Glutamatergic neuron (in vitro differentiated cells): ENCODE results near the gene FKBP5. TPM values are rescaled to one million over a fixed set of nuclear protein-coding genes. Genes with fewer than 3 reads are reported as not detected.

Experiments
- DNase-seq: peaks from one replicate; pipeline ENCODE4 v3.0.0; 2022
- H3K27ac Mint-ChIP-seq: one replicate; pipeline ENCODE4 v1.8.0; 2020; ENCODE audit warnings: mild to moderate bottlenecking, mixed read lengths, inconsistent platforms; ENCODE audit not compliant: unreplicated experiment
- H3K27me3 Mint-ChIP-seq: one replicate; pipeline ENCODE4 v1.8.0; 2020; ENCODE audit warnings: mild to moderate bottlenecking, moderate library complexity, mixed read lengths, inconsistent platforms; ENCODE audit not compliant: unreplicated experiment
- H3K36me3 Mint-ChIP-seq: one replicate; pipeline ENCODE4 v1.8.0; 2020; ENCODE audit warnings: mild to moderate bottlenecking, mixed read lengths, inconsistent platforms; ENCODE audit not compliant: unreplicated experiment
- H3K4me1 Mint-ChIP-seq: one replicate; pipeline ENCODE4 v1.8.0; 2020; ENCODE audit warnings: mild to moderate bottlenecking, low read depth, mixed read lengths, inconsistent platforms; ENCODE audit not compliant: unreplicated experiment
- H3K4me3 Mint-ChIP-seq: one replicate; pipeline ENCODE4 v1.8.0; 2020; ENCODE audit warnings: mild to moderate bottlenecking, mixed read lengths, inconsistent platforms; ENCODE audit not compliant: unreplicated experiment
- H3K9me3 Mint-ChIP-seq: one replicate; pipeline ENCODE4 v1.8.0; 2020; ENCODE audit warnings: mild to moderate bottlenecking, moderate library complexity, mixed read lengths, inconsistent platforms; ENCODE audit not compliant: unreplicated experiment
- total RNA-seq: library from RNA; stranded (reverse); fragmentation: NEBNext Ultra II Directional; extraction: Animal tissue kit (Norgen Biotek cat#: 25700); gene quantifications from one replicate; pipeline ENCODE4 v1.2.1, GENCODE V29; 2021; ENCODE audit not compliant: unreplicated experiment
- TF ChIP-seq, protein P1 (sequence below): fragments of 200-600 bp; sonication (generic); IDR thresholded peaks from one replicate; pipeline ENCODE4 v1.5.0; 2021; ENCODE audit not compliant: partially characterized antibody, unreplicated experiment

Gene FKBP5
- total RNA-seq, 1 donor from 2014 or later: 10.6 TPM

DNA sequence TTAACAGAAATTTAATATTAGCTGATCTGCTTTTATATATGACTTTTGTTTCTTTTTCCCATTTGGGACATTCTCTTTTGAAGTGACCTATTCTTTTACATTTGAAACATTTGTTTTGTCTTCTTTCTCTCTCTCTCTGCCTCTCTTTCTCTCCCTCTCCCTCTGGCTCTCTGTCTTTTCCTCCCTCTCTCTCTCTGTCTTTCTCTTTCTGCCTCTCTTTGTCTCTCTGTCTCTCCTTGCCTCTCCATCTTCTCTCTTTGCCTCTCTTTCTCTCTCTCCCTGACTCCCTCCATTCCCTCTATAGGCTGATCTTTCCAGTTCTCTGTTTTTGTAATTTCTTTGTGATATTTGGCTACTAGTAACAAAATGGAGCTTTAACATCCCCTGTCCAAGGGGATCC, 124.0 kb downstream of the FKBP5 start:
- Mint-ChIP-seq H3K27me3 (peaks cover 10% of the 10 kb centered on the region), H3K9me3 (peaks cover 7% of the 10 kb centered on the region), H3K4me1 (peaks cover 23% of the 10 kb centered on the region), H3K36me3 (peaks cover 7% of the 10 kb centered on the region), H3K4me3 (no peak overlapping the region), H3K27ac (no peak overlapping the region)
- DNase-seq: no peak
- TF ChIP-seq, protein P1, sequence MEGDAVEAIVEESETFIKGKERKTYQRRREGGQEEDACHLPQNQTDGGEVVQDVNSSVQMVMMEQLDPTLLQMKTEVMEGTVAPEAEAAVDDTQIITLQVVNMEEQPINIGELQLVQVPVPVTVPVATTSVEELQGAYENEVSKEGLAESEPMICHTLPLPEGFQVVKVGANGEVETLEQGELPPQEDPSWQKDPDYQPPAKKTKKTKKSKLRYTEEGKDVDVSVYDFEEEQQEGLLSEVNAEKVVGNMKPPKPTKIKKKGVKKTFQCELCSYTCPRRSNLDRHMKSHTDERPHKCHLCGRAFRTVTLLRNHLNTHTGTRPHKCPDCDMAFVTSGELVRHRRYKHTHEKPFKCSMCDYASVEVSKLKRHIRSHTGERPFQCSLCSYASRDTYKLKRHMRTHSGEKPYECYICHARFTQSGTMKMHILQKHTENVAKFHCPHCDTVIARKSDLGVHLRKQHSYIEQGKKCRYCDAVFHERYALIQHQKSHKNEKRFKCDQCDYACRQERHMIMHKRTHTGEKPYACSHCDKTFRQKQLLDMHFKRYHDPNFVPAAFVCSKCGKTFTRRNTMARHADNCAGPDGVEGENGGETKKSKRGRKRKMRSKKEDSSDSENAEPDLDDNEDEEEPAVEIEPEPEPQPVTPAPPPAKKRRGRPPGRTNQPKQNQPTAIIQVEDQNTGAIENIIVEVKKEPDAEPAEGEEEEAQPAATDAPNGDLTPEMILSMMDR: no peak

DNA sequence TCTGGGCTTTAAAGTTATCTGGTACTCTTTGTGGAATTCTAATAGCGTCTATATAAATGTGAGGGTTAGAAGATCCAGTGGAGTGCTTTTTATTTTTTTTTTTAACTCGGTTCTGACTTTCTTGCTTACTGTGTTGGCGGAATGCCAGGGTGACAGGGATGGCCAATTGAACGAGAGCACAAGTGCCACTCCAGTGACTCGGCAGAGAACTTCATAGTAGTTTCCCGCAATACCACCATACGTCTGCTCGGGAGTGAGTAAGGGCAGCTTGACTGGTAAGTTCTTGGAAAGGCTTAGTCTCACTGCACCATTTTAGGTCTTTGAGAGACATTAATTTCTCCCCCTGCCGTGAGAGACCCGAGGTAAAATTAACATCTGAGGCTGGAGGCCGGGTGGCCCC, 126.7 kb downstream of the FKBP5 start:
- H3K36me3 Mint-ChIP-seq: peaks cover 7% of the 10 kb centered on the region
- H3K27ac Mint-ChIP-seq: no peak overlapping the region
- TF ChIP-seq, protein P1: no peak
- peaks cover 16% of the 10 kb centered on the region for H3K4me1 Mint-ChIP-seq
- H3K9me3 Mint-ChIP-seq: no peaks in the 10 kb centered on the region
- DNase-seq: no peak
- peaks cover 4% of the 10 kb centered on the region for H3K27me3 Mint-ChIP-seq
- H3K4me3 Mint-ChIP-seq: no peak overlapping the region

DNA sequence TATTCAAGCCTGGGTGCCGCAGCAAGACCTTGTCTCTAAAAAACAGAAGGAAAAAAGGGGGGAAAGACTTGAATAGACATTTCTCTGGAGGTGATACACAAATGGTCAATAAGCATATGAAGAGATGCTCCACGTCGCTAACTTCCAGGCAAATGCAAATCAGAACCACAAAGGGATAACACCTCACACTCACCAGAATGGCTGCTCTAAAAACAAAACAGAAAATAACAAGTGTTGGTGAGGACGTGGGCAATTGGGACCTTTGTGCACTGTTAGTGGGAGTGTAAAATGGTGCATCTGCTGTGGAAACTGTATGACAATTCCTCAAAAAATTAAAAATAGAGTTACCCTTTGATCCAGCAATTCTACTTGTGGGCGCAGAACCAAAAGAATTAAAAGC, 127.6 kb downstream of the FKBP5 start:
- H3K36me3 Mint-ChIP-seq: no peaks in the 10 kb centered on the region

DNA sequence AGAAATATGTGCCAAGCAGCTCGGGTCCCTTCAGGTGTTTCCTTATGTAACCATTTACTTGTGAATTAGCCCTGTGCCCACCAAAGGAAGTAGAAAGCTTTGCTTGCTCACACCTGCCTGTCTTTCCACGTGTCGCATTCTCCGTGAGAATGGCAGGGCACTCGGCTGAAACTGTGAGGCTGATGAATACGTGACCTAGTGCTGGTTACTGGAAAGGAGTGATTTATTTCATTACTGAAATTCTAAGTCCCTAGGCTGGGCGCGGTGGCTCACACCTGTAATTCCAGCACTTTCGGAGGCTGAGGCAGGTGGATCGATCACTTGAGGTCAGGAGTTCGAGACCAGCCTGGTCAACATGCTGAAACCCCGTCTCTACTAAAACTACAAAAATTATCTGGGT, 130.1 kb downstream of the FKBP5 start:
- no peak overlapping the region for H3K4me3 Mint-ChIP-seq
- H3K9me3 Mint-ChIP-seq: no peaks in the 10 kb centered on the region
- H3K36me3 Mint-ChIP-seq: no peaks in the 10 kb centered on the region
- peaks cover 6% of the 10 kb centered on the region for H3K4me1 Mint-ChIP-seq
- no peak for DNase-seq
- H3K27ac Mint-ChIP-seq: no peak overlapping the region
- peaks cover 2% of the 10 kb centered on the region for H3K27me3 Mint-ChIP-seq
- TF ChIP-seq, protein P1: no peak

More for the DNA sequence above, 127.6 kb downstream of the FKBP5 start:
- H3K9me3 Mint-ChIP-seq: no peaks in the 10 kb centered on the region
- no peak overlapping the region for H3K4me3 Mint-ChIP-seq
- TF ChIP-seq, protein P1: no peak
- peaks cover 2% of the 10 kb centered on the region for H3K27me3 Mint-ChIP-seq
- peaks cover 16% of the 10 kb centered on the region for H3K4me1 Mint-ChIP-seq
- no peak for DNase-seq
- H3K27ac Mint-ChIP-seq: no peak overlapping the region

DNA sequence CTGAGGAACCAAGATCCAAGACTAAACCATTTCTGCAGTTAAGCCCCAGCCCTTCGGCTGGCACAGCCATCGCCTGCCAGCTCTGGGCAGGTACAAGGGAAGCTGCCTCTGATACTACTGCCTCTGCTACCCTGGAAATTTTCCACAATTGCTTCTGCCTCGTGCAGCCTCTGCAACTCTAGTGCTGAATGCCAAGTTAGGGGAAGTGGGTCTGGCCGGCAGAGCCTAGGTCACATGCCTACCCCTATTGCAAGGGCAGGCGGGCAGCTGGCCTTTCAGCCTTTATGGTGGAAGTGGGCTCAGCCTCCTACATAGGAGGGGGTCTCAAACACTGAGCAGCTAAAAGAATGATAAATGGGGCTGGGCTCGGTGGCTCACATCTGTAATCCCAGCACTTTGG, 131.5 kb downstream of the FKBP5 start:
- Mint-ChIP-seq H3K36me3 (no peaks in the 10 kb centered on the region), H3K27ac (no peak overlapping the region), H3K27me3 (no peaks in the 10 kb centered on the region), H3K4me1 (peaks cover 6% of the 10 kb centered on the region), H3K9me3 (no peaks in the 10 kb centered on the region), H3K4me3 (no peak overlapping the region)
- no peak for DNase-seq
- TF ChIP-seq, protein P1: no peak
